GM23338 (cell line): ENCODE data around the gene SON. TPM values are rescaled to one million over a fixed set of nuclear protein-coding genes. Genes with fewer than 3 reads are reported as not detected.

Experiments used
- ATAC-seq: fragments of 200-7000 bp; cut with Tn5 transposase; 3 replicates; pipeline ENCODE4 v1.9.1; 2020
- DNase-seq: peaks from one replicate; pipeline ENCODE4 v3.0.0-alpha.2; 2015; ENCODE audit warnings: low spot score
- H2AFZ ChIP-seq: fragments of 200-600 bp; sonication (generic); 2 replicates; pipeline ENCODE4 v1.8.0; 2016; ENCODE audit warnings: antibody characterized with exemption, mild to moderate bottlenecking, moderate library complexity
- H3F3A ChIP-seq: fragments of 200-600 bp; sonication (generic); replicated peaks from 2 replicates; pipeline ENCODE4 v1.8.0; 2017; ENCODE audit warnings: antibody characterized with exemption, mixed run types, low read depth
- H3K27ac ChIP-seq: fragments of 200-600 bp; sonication (generic); 2 replicates; pipeline ENCODE4 v1.6.1; 2016; ENCODE audit warnings: low read depth
- H3K27me3 ChIP-seq: fragments of 200-600 bp; sonication (generic); 2 replicates; pipeline ENCODE4 v1.8.0; 2016; ENCODE audit warnings: mild to moderate bottlenecking, mixed run types, moderate library complexity; ENCODE audit not compliant: insufficient read depth
- H3K36me3 ChIP-seq: fragments of 200-600 bp; sonication (generic); 2 replicates; pipeline ENCODE4 v1.8.0; 2016; ENCODE audit warnings: mild to moderate bottlenecking; ENCODE audit not compliant: insufficient read depth
- H3K4me1 ChIP-seq: fragments of 200-600 bp; sonication (generic); 2 replicates; pipeline ENCODE4 v1.8.0; 2016; ENCODE audit warnings: mild to moderate bottlenecking, moderate library complexity; ENCODE audit not compliant: insufficient read depth
- H3K4me2 ChIP-seq: fragments of 200-600 bp; sonication (generic); 2 replicates; pipeline ENCODE4 v1.7.1; 2017; ENCODE audit warnings: mixed run types
- H3K4me3 ChIP-seq: fragments of 200-600 bp; sonication (generic); 2 replicates; pipeline ENCODE4 v1.6.1; 2016; ENCODE audit warnings: mixed run types
- H3K79me2 ChIP-seq: fragments of 200-600 bp; sonication (generic); replicated peaks from 2 replicates; pipeline ENCODE4 v1.8.0; 2017; ENCODE audit warnings: mild to moderate bottlenecking; ENCODE audit not compliant: insufficient read depth
- H3K9me2 ChIP-seq: fragments of 200-600 bp; sonication (generic); 2 replicates; pipeline ENCODE4 v1.8.0; 2017; ENCODE audit not compliant: insufficient read depth
- H4K20me1 ChIP-seq: fragments of 200-600 bp; sonication (generic); replicated peaks from 2 replicates; pipeline ENCODE4 v1.8.0; 2017; ENCODE audit warnings: mild to moderate bottlenecking; ENCODE audit not compliant: insufficient read depth
- H3K27ac Mint-ChIP-seq: 2 replicates; pipeline ENCODE4 v1.8.0; 2020; ENCODE audit warnings: inconsistent platforms, mild to moderate bottlenecking, moderate library complexity, mixed read lengths
- H3K27me3 Mint-ChIP-seq: 3 replicates; pipeline ENCODE4 v1.8.0; 2022; ENCODE audit warnings: low read depth, mild to moderate bottlenecking, moderate library complexity, mixed read lengths, inconsistent platforms; ENCODE audit not compliant: insufficient read depth, poor library complexity
- H3K36me3 Mint-ChIP-seq: 3 replicates; pipeline ENCODE4 v1.8.0; 2021; ENCODE audit warnings: low read depth, mild to moderate bottlenecking, inconsistent platforms, moderate library complexity, mixed read lengths
- H3K4me1 Mint-ChIP-seq: 3 replicates; pipeline ENCODE4 v1.8.0; 2020; ENCODE audit warnings: mild to moderate bottlenecking, inconsistent platforms, mixed read lengths
- H3K4me3 Mint-ChIP-seq: 3 replicates; pipeline ENCODE4 v1.8.0; 2021; ENCODE audit warnings: moderate library complexity, mild to moderate bottlenecking, inconsistent platforms, mixed read lengths
- H3K9me3 Mint-ChIP-seq: 3 replicates; pipeline ENCODE4 v1.8.0; 2020; ENCODE audit warnings: moderate library complexity, mild to moderate bottlenecking, inconsistent platforms, mixed read lengths
- CTCF ChIP-seq, 2 experiments: fragments of 200-600 bp in 1 of 2; sonication (generic) in 1 of 2; conservative IDR thresholded peaks; 2 replicates each; pipeline versions ENCODE4 v1.5.1 to v1.6.1; 2016 to 2017; ENCODE audit warnings: antibody characterized with exemption in 2 of 2, low read depth in 2 of 2, mild to moderate bottlenecking in 2 of 2, moderate library complexity in 1 of 2
- EZH2 ChIP-seq: fragments of 200-600 bp; sonication (generic); IDR thresholded peaks from one replicate; pipeline ENCODE4 v1.8.0; 2017; ENCODE audit warnings: antibody characterized with exemption, mild to moderate bottlenecking, low read depth; ENCODE audit not compliant: unreplicated experiment
- EZH2phosphoT487 ChIP-seq: fragments of 200-600 bp; sonication (generic); IDR thresholded peaks from one replicate; pipeline ENCODE4 v1.8.1; 2018; ENCODE audit warnings: antibody characterized with exemption; ENCODE audit not compliant: unreplicated experiment
- JUNB ChIP-seq: IDR thresholded peaks from one replicate; pipeline ENCODE4 v1.6.1; 2016; ENCODE audit warnings: antibody characterized with exemption; ENCODE audit not compliant: unreplicated experiment
- NANOG ChIP-seq: IDR thresholded peaks from 2 replicates; pipeline ENCODE4 v1.6.1; 2016; ENCODE audit warnings: antibody characterized with exemption, borderline replicate concordance
- POLR2AphosphoS5 ChIP-seq: IDR thresholded peaks from 2 replicates; pipeline ENCODE4 v1.6.1; 2016; ENCODE audit warnings: antibody characterized with exemption, low read depth
- REST ChIP-seq: IDR thresholded peaks from one replicate; pipeline ENCODE4 v1.6.1; 2018; ENCODE audit warnings: antibody characterized with exemption; ENCODE audit not compliant: unreplicated experiment
- STAT1 ChIP-seq: IDR thresholded peaks from one replicate; pipeline ENCODE4 v1.6.1; 2016; ENCODE audit warnings: antibody characterized with exemption; ENCODE audit not compliant: unreplicated experiment
- ZNF114 ChIP-seq: fragments of 250-450 bp; sonication (Bioruptor Pico); IDR thresholded peaks from 2 replicates; pipeline ENCODE4 v1.5.0; 2020; ENCODE audit warnings: mild to moderate bottlenecking, moderate library complexity
- ZNF331 ChIP-seq: fragments of 250-450 bp; sonication (Bioruptor Pico); IDR thresholded peaks from 2 replicates; pipeline ENCODE4 v1.5.0; 2020; ENCODE audit warnings: low read depth, mild to moderate bottlenecking, moderate library complexity
- ZNF462 ChIP-seq: fragments of 250-450 bp; sonication (Bioruptor Pico); IDR thresholded peaks from 2 replicates; pipeline ENCODE4 v1.5.0; 2020; ENCODE audit warnings: mild to moderate bottlenecking, moderate library complexity
- polyA plus RNA-seq: library from polyadenylated mRNA; unstranded; fragments of >200 nt; fragmentation: Nextera tagmentation; extraction: Ambion mirVana; gene quantifications from 2 replicates; pipeline ENCODE4 v1.2.1, GENCODE V29; 2016
- total RNA-seq: library from RNA; depleted of rRNA; stranded (reverse); fragments of >200 nt; shearing (Covaris generic); gene quantifications from 2 replicates; pipeline ENCODE4 v1.2.3, GENCODE V29; 2014

Gene SON
- total and polyA plus RNA-seq, 2 experiments from 2014 or later: 361 to 1,421 TPM

DNA sequence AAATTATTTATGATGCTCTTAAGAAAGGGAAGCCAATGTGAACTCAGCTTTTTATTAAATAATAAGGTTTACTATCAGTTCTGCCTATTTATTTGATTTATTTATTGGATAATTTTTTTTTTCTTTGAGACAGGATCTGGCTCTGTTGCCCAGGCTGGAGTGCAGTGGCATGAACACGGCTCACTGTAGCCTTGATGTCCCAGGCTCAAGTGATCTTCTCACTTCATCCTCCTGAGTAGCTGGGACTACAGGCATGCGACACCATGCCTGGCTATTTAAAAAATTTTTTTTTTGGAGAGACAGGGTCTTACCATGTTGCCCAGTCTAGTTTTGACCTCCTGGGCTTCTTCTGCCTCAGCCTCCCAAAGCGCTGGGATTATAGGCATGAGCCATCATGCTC lies 30.4 kb upstream of the SON start (continued):
- TF ChIP-seq REST (no peak), EZH2 (no peak), ZNF114 (CRISPR knock-in tag) (no peak)

DNA sequence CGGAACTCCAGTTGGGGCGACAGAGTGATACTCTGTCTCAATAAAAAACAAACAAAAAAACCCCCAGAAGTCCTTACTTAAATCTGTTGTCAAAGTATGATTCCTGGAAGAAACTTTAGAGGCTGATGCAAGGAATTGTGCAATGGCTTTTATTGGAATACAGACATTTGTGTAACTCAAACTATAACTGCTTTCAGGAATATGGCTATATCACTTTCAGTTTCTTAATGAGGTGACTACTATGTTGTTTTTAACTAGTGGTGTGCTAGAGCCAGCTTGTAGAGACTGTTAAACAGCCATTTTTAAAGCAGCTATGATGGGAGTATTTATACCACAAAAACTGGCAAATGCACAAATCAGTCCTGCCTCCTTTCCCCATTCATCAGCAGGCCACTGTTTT lies 28.6 kb upstream of the SON start:
- Histone ChIP-seq H3F3A (peaks cover 23% of the 10 kb centered on the region), H3K4me2 (no peak overlapping the region), H3K9me2 (no peaks in the 10 kb centered on the region), H3K79me2 (no peaks in the 10 kb centered on the region), H3K36me3 (peaks cover 94% of the 10 kb centered on the region), H2AFZ (no peak overlapping the region), H3K4me3 (no peak overlapping the region), H3K27me3 (no peaks in the 10 kb centered on the region), H3K27ac (no peak overlapping the region; the same call in 1 of the 2 replicates), H4K20me1 (peaks cover 6% of the 10 kb centered on the region; the same call in 1 of the 2 replicates), H3K4me1 (no peaks in the 10 kb centered on the region)
- Mint-ChIP-seq H3K36me3 (peaks cover 94% of the 10 kb centered on the region), H3K4me1 (no peaks in the 10 kb centered on the region), H3K27ac (no peak overlapping the region), H3K4me3 (no peak overlapping the region), H3K9me3 (no peaks in the 10 kb centered on the region; the same call in 2 of the 3 replicates), H3K27me3 (peaks cover 2% of the 10 kb centered on the region)
- ATAC-seq (no peak), DNase-seq (no peak)
- TF ChIP-seq STAT1: no peak
- no peak for TF ChIP-seq EZH2phosphoT487
- TF ChIP-seq NANOG: no peak
- TF ChIP-seq JUNB: no peak
- TF ChIP-seq ZNF462 (CRISPR knock-in tag): no peak
- no peak for TF ChIP-seq REST
- TF ChIP-seq CTCF (conservative IDR thresholded peaks at IDR 0.05; ENCODE audit: low read depth in 2 of 2): no peak
- TF ChIP-seq ZNF331 (CRISPR knock-in tag): no peak
- no peak for TF ChIP-seq POLR2AphosphoS5
